Adrenal gland (tissue), 5 donors: ENCODE data around the gene ACHE.

Experiments
- POLR2A ChIP-seq, 2 donors: fragments of 450-650 bp; IDR thresholded peaks; one replicate each; pipeline ENCODE4 v1.6.1; 2017; ENCODE audit warnings: antibody characterized with exemption in 2 of 2, mild to moderate bottlenecking in 2 of 2, moderate library complexity in 1 of 2
- TF ChIP-seq, protein P1 (sequence below), 6 experiments: fragments of 450-650 bp in 4 of 6; fragments of 200-600 bp in 2 of 6; sonication (generic) in 1 of 6; IDR thresholded peaks; 1 replicate in 5 of 6; 2 replicates in 1 of 6; pipeline versions ENCODE4 v1.5.1 to v1.8.0; 2016 to 2021; ENCODE audit warnings: antibody characterized with exemption in 6 of 6, mild to moderate bottlenecking in 2 of 6, moderate library complexity in 1 of 6
- donor health status: DM: no; HTN: no; CAD: no.

DNA sequence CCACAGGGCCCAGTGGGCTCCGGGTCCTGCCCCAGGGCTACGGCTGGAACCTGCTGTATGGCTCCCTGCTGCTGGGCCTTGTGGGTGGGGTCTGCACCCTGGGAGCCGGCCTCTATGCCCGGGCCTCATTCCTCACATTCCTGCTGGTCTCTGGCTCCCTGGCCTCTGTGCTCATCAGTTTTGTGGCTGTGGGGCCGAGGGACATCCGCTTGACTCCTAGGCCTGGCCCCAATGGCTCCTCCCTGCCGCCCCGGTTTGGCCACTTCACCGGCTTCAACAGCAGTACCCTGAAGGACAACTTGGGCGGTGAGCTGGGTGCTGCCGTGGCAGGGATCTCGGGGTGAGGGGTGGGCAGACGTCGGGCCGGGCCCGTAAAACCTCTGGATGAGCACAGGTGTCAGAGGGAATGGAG, 38.8 kb downstream of the ACHE start:
- no peak for TF ChIP-seq POLR2A (IDR thresholded peaks at IDR 0.05)
- TF ChIP-seq, protein P1, sequence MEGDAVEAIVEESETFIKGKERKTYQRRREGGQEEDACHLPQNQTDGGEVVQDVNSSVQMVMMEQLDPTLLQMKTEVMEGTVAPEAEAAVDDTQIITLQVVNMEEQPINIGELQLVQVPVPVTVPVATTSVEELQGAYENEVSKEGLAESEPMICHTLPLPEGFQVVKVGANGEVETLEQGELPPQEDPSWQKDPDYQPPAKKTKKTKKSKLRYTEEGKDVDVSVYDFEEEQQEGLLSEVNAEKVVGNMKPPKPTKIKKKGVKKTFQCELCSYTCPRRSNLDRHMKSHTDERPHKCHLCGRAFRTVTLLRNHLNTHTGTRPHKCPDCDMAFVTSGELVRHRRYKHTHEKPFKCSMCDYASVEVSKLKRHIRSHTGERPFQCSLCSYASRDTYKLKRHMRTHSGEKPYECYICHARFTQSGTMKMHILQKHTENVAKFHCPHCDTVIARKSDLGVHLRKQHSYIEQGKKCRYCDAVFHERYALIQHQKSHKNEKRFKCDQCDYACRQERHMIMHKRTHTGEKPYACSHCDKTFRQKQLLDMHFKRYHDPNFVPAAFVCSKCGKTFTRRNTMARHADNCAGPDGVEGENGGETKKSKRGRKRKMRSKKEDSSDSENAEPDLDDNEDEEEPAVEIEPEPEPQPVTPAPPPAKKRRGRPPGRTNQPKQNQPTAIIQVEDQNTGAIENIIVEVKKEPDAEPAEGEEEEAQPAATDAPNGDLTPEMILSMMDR (IDR thresholded peaks at IDR 0.05) = no peak
